ENCODE results near the gene GTF3C2. TPM values are rescaled to one million over a fixed set of nuclear protein-coding genes. Genes with fewer than 3 reads are reported as not detected.

The GTF3C2 gene
- polyA plus RNA-seq, 2 of the 4 experiments (the other 2 are of a cell fraction), result 75.4 to 101 TPM

DNA sequence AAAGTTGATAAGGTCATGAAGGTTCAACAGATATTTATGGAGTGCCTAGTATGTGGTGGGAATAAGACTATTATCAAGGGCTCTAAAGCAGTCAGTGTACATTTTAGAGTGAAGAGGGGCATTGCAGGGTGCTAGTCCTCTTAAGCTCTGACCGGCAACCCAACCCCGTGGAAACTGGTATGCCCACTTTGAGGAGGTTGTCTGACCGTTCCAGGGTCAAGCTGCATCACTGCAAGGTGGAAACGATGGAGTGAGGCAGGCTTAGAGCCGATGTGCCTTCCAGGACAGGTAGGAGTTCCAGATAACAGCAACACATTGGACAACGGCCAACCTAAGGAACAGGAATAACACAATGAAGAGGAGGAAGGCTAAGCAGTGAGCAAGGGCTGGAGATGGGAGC lies 46.9 kb downstream of the GTF3C2 start:
- H3K4me1 ChIP-seq, result no peaks in the 10 kb centered on the region
- no peak for DNase-seq (ENCODE audit: low read depth in 1 of 2, low spot score in 1 of 2)
- H3K4me3 ChIP-seq, result no peak overlapping the region
- FAIRE-seq, result no peak
- H3K27ac ChIP-seq, result no peak overlapping the region
- no peak for TF ChIP-seq TFCP2L1 (CRISPR knock-in tag; IDR thresholded peaks at IDR 0.05)
- TF ChIP-seq POLR2AphosphoS2 (conservative IDR thresholded peaks at IDR 0.05; ENCODE audit: low read length), result no peak
- no peak for TF ChIP-seq ESRRA (IDR thresholded peaks at IDR 0.05; ENCODE audit: borderline replicate concordance, low read length)
- TF ChIP-seq RARB (CRISPR knock-in tag; IDR thresholded peaks at IDR 0.05), result no peak
- TF ChIP-seq, protein P1, sequence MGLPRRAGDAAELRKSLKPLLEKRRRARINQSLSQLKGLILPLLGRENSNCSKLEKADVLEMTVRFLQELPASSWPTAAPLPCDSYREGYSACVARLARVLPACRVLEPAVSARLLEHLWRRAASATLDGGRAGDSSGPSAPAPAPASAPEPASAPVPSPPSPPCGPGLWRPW (IDR thresholded peaks at IDR 0.05), result no peak
- TF ChIP-seq SREBF2 (IDR thresholded peaks at IDR 0.05), result no peak
- no peak for TF ChIP-seq FOXS1 (CRISPR knock-in tag; IDR thresholded peaks at IDR 0.05)
- TF ChIP-seq RCOR1 (IDR thresholded peaks at IDR 0.05; ENCODE audit: low read depth, low read length), result no peak
- TF ChIP-seq, protein P2, sequence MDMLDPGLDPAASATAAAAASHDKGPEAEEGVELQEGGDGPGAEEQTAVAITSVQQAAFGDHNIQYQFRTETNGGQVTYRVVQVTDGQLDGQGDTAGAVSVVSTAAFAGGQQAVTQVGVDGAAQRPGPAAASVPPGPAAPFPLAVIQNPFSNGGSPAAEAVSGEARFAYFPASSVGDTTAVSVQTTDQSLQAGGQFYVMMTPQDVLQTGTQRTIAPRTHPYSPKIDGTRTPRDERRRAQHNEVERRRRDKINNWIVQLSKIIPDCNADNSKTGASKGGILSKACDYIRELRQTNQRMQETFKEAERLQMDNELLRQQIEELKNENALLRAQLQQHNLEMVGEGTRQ (IDR thresholded peaks at IDR 0.05), result no peak
- no peak for TF ChIP-seq NPAS2 (CRISPR knock-in tag; IDR thresholded peaks at IDR 0.05; ENCODE audit: borderline replicate concordance)
- TF ChIP-seq, protein P3, sequence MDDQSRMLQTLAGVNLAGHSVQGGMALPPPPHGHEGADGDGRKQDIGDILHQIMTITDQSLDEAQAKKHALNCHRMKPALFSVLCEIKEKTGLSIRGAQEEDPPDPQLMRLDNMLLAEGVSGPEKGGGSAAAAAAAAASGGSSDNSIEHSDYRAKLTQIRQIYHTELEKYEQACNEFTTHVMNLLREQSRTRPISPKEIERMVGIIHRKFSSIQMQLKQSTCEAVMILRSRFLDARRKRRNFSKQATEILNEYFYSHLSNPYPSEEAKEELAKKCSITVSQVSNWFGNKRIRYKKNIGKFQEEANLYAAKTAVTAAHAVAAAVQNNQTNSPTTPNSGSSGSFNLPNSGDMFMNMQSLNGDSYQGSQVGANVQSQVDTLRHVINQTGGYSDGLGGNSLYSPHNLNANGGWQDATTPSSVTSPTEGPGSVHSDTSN (IDR thresholded peaks at IDR 0.05), result no peak
- TF ChIP-seq EHF (CRISPR knock-in tag; IDR thresholded peaks at IDR 0.05), result no peak
- no peak for TF ChIP-seq ZSCAN20 (CRISPR knock-in tag; IDR thresholded peaks at IDR 0.05)
- TF ChIP-seq, protein P4, sequence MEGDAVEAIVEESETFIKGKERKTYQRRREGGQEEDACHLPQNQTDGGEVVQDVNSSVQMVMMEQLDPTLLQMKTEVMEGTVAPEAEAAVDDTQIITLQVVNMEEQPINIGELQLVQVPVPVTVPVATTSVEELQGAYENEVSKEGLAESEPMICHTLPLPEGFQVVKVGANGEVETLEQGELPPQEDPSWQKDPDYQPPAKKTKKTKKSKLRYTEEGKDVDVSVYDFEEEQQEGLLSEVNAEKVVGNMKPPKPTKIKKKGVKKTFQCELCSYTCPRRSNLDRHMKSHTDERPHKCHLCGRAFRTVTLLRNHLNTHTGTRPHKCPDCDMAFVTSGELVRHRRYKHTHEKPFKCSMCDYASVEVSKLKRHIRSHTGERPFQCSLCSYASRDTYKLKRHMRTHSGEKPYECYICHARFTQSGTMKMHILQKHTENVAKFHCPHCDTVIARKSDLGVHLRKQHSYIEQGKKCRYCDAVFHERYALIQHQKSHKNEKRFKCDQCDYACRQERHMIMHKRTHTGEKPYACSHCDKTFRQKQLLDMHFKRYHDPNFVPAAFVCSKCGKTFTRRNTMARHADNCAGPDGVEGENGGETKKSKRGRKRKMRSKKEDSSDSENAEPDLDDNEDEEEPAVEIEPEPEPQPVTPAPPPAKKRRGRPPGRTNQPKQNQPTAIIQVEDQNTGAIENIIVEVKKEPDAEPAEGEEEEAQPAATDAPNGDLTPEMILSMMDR (IDR thresholded peaks at IDR 0.05), result no peak
- no peak for TF ChIP-seq NFE2L2 (conservative IDR thresholded peaks at IDR 0.05; ENCODE audit: low read length)
- no peak for TF ChIP-seq NR3C1 (IDR thresholded peaks at IDR 0.05)
- no peak for TF ChIP-seq SMC3 (IDR thresholded peaks at IDR 0.05)
- H3K4me2 ChIP-seq, result no peak overlapping the region
- ChIA-PET CTCF (interaction anchor here (0.7 to 4.6 kb wide), 6 partner anchors 8 to 60 kb away, joined by 3 to 25 read pairs (median 13); partner anchors contain the start of genes SLC30A3 and TRIM54), POLR2A (interaction anchor here (1.1 kb wide), 1 partner anchor 13 kb away, joined by 3 read pairs; no protein-coding TSS in a partner anchor)
- no peaks in the 10 kb centered on the region for H3K9me3 ChIP-seq
- no peak for ATAC-seq
- 89% methylated on average over 6 of the region's 6 CpGs for WGBS (ENCODE audit: missing lambda C conversion rate)

DNA sequence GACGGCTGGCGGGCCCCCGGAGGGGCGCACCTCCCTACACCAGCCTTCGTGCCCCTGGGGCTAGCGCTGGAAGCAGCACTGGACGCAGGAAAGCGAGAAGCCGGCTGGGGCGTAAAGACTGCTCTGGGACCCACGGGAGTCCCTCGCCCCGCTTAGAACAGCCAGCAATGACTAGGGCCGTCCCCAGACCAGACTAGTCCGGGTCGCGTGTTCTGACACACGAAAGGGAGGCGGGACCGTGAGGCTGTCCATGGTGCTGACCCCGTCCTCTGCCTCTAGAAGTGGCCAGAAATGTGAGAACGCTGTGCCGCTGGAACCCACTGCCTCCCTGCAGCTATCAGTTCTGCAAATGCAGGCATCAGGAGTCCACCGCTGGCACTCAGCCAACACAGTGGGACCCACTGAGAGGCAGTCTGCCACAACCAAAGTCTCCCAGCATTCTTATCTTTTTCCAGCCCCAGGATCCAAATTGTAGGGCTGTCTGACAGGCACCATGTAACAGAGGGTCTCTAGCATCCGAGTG lies 48.1 kb downstream of the GTF3C2 start, which contains the start of gene UCN:
Gene UCN (minus strand): TSS at position 87 of the 523 bp plus-strand sequence. CDS start 550 bp downstream, outside the sequence.
- TF ChIP-seq, protein P5, sequence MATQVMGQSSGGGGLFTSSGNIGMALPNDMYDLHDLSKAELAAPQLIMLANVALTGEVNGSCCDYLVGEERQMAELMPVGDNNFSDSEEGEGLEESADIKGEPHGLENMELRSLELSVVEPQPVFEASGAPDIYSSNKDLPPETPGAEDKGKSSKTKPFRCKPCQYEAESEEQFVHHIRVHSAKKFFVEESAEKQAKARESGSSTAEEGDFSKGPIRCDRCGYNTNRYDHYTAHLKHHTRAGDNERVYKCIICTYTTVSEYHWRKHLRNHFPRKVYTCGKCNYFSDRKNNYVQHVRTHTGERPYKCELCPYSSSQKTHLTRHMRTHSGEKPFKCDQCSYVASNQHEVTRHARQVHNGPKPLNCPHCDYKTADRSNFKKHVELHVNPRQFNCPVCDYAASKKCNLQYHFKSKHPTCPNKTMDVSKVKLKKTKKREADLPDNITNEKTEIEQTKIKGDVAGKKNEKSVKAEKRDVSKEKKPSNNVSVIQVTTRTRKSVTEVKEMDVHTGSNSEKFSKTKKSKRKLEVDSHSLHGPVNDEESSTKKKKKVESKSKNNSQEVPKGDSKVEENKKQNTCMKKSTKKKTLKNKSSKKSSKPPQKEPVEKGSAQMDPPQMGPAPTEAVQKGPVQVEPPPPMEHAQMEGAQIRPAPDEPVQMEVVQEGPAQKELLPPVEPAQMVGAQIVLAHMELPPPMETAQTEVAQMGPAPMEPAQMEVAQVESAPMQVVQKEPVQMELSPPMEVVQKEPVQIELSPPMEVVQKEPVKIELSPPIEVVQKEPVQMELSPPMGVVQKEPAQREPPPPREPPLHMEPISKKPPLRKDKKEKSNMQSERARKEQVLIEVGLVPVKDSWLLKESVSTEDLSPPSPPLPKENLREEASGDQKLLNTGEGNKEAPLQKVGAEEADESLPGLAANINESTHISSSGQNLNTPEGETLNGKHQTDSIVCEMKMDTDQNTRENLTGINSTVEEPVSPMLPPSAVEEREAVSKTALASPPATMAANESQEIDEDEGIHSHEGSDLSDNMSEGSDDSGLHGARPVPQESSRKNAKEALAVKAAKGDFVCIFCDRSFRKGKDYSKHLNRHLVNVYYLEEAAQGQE (IDR thresholded peaks at IDR 0.05), result peak; percentile 82
- no peak for TF ChIP-seq POLR2AphosphoS2 (conservative IDR thresholded peaks at IDR 0.05; ENCODE audit: low read length)
- Histone ChIP-seq H3K27ac (no peak within 1 kb of the TSS), H3K9me3 (no peaks in the 10 kb centered on the region), H3K4me1 (no peaks in the 10 kb centered on the region), H3K4me2 (no peak within 1 kb of the TSS), H3K4me3 (no peak within 1 kb of the TSS)
- WGBS (ENCODE audit: missing lambda C conversion rate), result 94% methylated on average over 25 of the region's 25 CpGs
- POLR2A ChIA-PET, result no interaction called here
- FAIRE-seq (no peak), ATAC-seq (no peak), DNase-seq (ENCODE audit: low read depth in 1 of 2, low spot score in 1 of 2) (no peak)
- CTCF ChIA-PET, result interaction anchor here (0.9 to 3.8 kb wide), 3 partner anchors 10 to 45 kb away, joined by 3 to 22 read pairs (median 4); partner anchors contain the start of gene SLC30A3

Data from A549 (cell line).